H1 (cell line): Measurements from ENCODE around the gene NASP. TPM values are rescaled to one million over a fixed set of nuclear protein-coding genes. Genes with fewer than 3 reads are reported as not detected.

Experiments
- CTCF ChIA-PET: fragments of 300-600 bp; sonication (Branson Sonifier 250); formaldehyde crosslinking; loops from one replicate; lab custom pipeline; 2021; ENCODE audit not compliant: partially characterized antibody; lab: Charles Lee
- POLR2A ChIA-PET: fragments of 300-600 bp; sonication (Branson Sonifier 250); formaldehyde crosslinking; loops from one replicate; lab custom pipeline; 2021; ENCODE audit warnings: inconsistent platforms; ENCODE audit not compliant: partially characterized antibody; lab: Charles Lee
- DNase-seq, 2 experiments: peaks; one replicate each; pipeline versions ENCODE4 v3.0.0 to v3.0.0-alpha.2; 2010 to 2022; ENCODE audit warnings: low spot score in 2 of 2, low read depth in 1 of 2, mixed read lengths in 1 of 2
- FAIRE-seq: peaks from 2 replicates; lab custom pipeline; 2011; peaks lifted over from hg19 to GRCh38; lab: Jason Lieb, UNC
- H2AFZ ChIP-seq: 2 replicates; pipeline ENCODE4 v1.8.1; 2012; ENCODE audit warnings: low read length, inconsistent platforms
- H2AK5ac ChIP-seq: 2 replicates; pipeline ENCODE4 v1.6.1; 2013; ENCODE audit warnings: low read depth, low read length
- H2BK120ac ChIP-seq: replicated peaks from 2 replicates; pipeline ENCODE3; 2013; ENCODE audit warnings: low read depth, low read length, inconsistent platforms
- H2BK12ac ChIP-seq: 2 replicates; pipeline ENCODE4 v1.6.1; 2013; ENCODE audit warnings: low read depth, low read length
- H2BK15ac ChIP-seq: 2 replicates; pipeline ENCODE4 v1.6.1; 2013; ENCODE audit warnings: low read length
- H2BK20ac ChIP-seq: 2 replicates; pipeline ENCODE4 v1.6.1; 2013; ENCODE audit warnings: low read length
- H2BK5ac ChIP-seq: 2 replicates; pipeline ENCODE4 v1.6.1; 2013; ENCODE audit warnings: low read depth, low read length
- H3K14ac ChIP-seq: 2 replicates; pipeline ENCODE4 v1.6.1; 2013; ENCODE audit warnings: inconsistent platforms; ENCODE audit not compliant: insufficient read length
- H3K18ac ChIP-seq: 2 replicates; pipeline ENCODE4 v1.6.1; 2013; ENCODE audit warnings: low read length; ENCODE audit errors: extremely low read depth
- H3K23ac ChIP-seq: 2 replicates; pipeline ENCODE4 v1.6.1; 2013; ENCODE audit warnings: inconsistent platforms; ENCODE audit not compliant: insufficient read length
- H3K23me2 ChIP-seq: 2 replicates; pipeline ENCODE4 v1.6.1; 2013; ENCODE audit warnings: low read depth, low read length
- H3K27ac ChIP-seq: 2 replicates; pipeline ENCODE4 v1.6.1; 2011; ENCODE audit warnings: low read depth, low read length, inconsistent platforms
- H3K27me3 ChIP-seq, 4 experiments: replicated peaks in 1 of 4; 1 replicate in 1 of 4; 2 replicates in 3 of 4; pipeline versions ENCODE4 v1.6.1 to v1.8.1; 2011 to 2013; ENCODE audit warnings: low read length in 3 of 4, mild to moderate bottlenecking in 3 of 4, inconsistent platforms in 2 of 4, mixed read lengths in 2 of 4, moderate library complexity in 1 of 4; ENCODE audit not compliant: control insufficient read depth in 3 of 4, insufficient read depth in 3 of 4; ENCODE audit errors: extremely low read depth in 1 of 4
- H3K36me3 ChIP-seq, 4 experiments: 2 replicates each; pipeline versions ENCODE4 v1.6.1 to v1.8.1; 2011 to 2013; ENCODE audit warnings: mild to moderate bottlenecking in 4 of 4, low read length in 3 of 4, moderate library complexity in 2 of 4, control low read depth in 1 of 4, inconsistent platforms in 1 of 4; ENCODE audit not compliant: insufficient read depth in 4 of 4, control insufficient read depth in 2 of 4
- H3K4ac ChIP-seq: replicated peaks from 2 replicates; pipeline ENCODE3; 2013; ENCODE audit warnings: low read length, low read depth, mixed read lengths, inconsistent platforms; ENCODE audit not compliant: insufficient read length
- H3K4me1 ChIP-seq, 4 experiments: replicated peaks in 1 of 4; 1 replicate in 1 of 4; 2 replicates in 3 of 4; pipeline versions ENCODE4 v1.6.1 to v1.8.1; 2011 to 2013; ENCODE audit warnings: low read length in 3 of 4, inconsistent platforms in 2 of 4, mixed read lengths in 1 of 4; ENCODE audit not compliant: insufficient read depth in 4 of 4, control insufficient read depth in 3 of 4
- H3K4me2 ChIP-seq, 2 experiments: 2 replicates each; pipeline versions ENCODE4 v1.6.1 to v1.8.1; 2011 to 2013; ENCODE audit warnings: low read depth in 2 of 2, low read length in 2 of 2, control low read depth in 1 of 2, inconsistent platforms in 1 of 2, mild to moderate bottlenecking in 1 of 2; ENCODE audit not compliant: insufficient read depth in 1 of 2
- H3K4me3 ChIP-seq, 4 experiments: fragments of 200-600, 300-600 bp in 1 of 4; sonication (generic), shearing (Covaris generic), sonication (Bioruptor Twin) in 1 of 4; 2 replicates each; pipeline versions ENCODE4 v1.5.1 to v1.8.1; 2011 to 2016; ENCODE audit warnings: low read length in 4 of 4, low read depth in 3 of 4, control low read depth in 2 of 4, inconsistent platforms in 2 of 4, mild to moderate bottlenecking in 2 of 4, mixed read lengths in 1 of 4, moderate library complexity in 1 of 4; ENCODE audit not compliant: insufficient read depth in 2 of 4; ENCODE audit errors: extremely low read depth in 1 of 4
- H3K56ac ChIP-seq: replicated peaks from 2 replicates; pipeline ENCODE3; 2013; ENCODE audit warnings: low read depth, mild to moderate bottlenecking, mixed read lengths, low read length, inconsistent platforms; ENCODE audit not compliant: insufficient read length
- H3K79me1 ChIP-seq: 2 replicates; pipeline ENCODE4 v1.6.1; 2013; ENCODE audit warnings: low read depth, low read length, control low read depth
- H3K79me2 ChIP-seq, 2 experiments: 2 replicates each; pipeline versions ENCODE4 v1.6.1 to v1.8.1; 2012 to 2013; ENCODE audit warnings: low read length in 2 of 2, mild to moderate bottlenecking in 2 of 2, inconsistent platforms in 1 of 2; ENCODE audit not compliant: insufficient read depth in 2 of 2, control insufficient read depth in 1 of 2
- H3K9ac ChIP-seq, 4 experiments: replicated peaks in 1 of 4; 1 replicate in 1 of 4; 2 replicates in 3 of 4; pipeline versions ENCODE4 v1.6.1 to v1.8.1; 2011 to 2013; ENCODE audit warnings: low read depth in 3 of 4, low read length in 3 of 4, control low read depth in 2 of 4, mild to moderate bottlenecking in 2 of 4, moderate library complexity in 2 of 4, inconsistent platforms in 1 of 4; ENCODE audit errors: extremely low read depth in 1 of 4
- H3K9me3 ChIP-seq, 2 experiments: 2 replicates each; pipeline versions ENCODE4 v1.6.1 to v1.8.1; 2012 to 2013; ENCODE audit warnings: mild to moderate bottlenecking in 2 of 2, moderate library complexity in 2 of 2, control low read depth in 1 of 2, inconsistent platforms in 1 of 2, low read depth in 1 of 2, low read length in 1 of 2, mixed read lengths in 1 of 2; ENCODE audit not compliant: insufficient read depth in 2 of 2
- H4K20me1 ChIP-seq, 2 experiments: replicated peaks in 1 of 2; 2 replicates each; pipeline versions ENCODE3 to v1.8.1; 2011 to 2013; ENCODE audit warnings: inconsistent platforms in 2 of 2, low read length in 2 of 2, mild to moderate bottlenecking in 1 of 2; ENCODE audit not compliant: insufficient read depth in 2 of 2, control insufficient read depth in 1 of 2
- H4K5ac ChIP-seq: 2 replicates; pipeline ENCODE4 v1.6.1; 2013; ENCODE audit warnings: low read length, low read depth, mixed read lengths, inconsistent platforms; ENCODE audit not compliant: insufficient read length
- H4K8ac ChIP-seq: 2 replicates; pipeline ENCODE4 v1.8.0; 2013; ENCODE audit warnings: mild to moderate bottlenecking, moderate library complexity, low read length, inconsistent platforms; ENCODE audit not compliant: insufficient read depth; ENCODE audit errors: extremely low read depth
- H4K91ac ChIP-seq: replicated peaks from 2 replicates; pipeline ENCODE3; 2013; ENCODE audit warnings: low read length, mixed read lengths, inconsistent platforms; ENCODE audit not compliant: insufficient read length
- CBX5 ChIP-seq: fragments of 300-800, 300-1000 bp; sonication (generic); IDR thresholded peaks from 2 replicates; pipeline ENCODE4 v1.7.1; 2016; ENCODE audit warnings: antibody characterized with exemption, low read length, low read depth
- HDAC2 ChIP-seq, 2 experiments: fragments of 300-600 bp in 1 of 2; sonication (generic) in 1 of 2; IDR thresholded peaks; 2 replicates each; pipeline ENCODE4 v1.6.1; 2011 to 2012; ENCODE audit warnings: low read depth in 2 of 2, low read length in 2 of 2, mild to moderate bottlenecking in 2 of 2, moderate library complexity in 2 of 2, borderline replicate concordance in 1 of 2, inconsistent platforms in 1 of 2
- WGBS, 2 experiments: shearing (Covaris generic) in 1 of 2; methylation state at CpG; one replicate each; pipeline versions ENCODE4 v1.1.6 to v1.1.7; 2013 to 2015; ENCODE audit warnings: low lambda C conversion rate in 2 of 2, mixed read lengths in 2 of 2, inconsistent platforms in 1 of 2, low coverage in 1 of 2, missing lambda C conversion rate in 1 of 2; ENCODE audit not compliant: insufficient replicate concordance in 2 of 2, insufficient coverage in 1 of 2, insufficient read length in 1 of 2; ENCODE audit errors: extremely low coverage in 1 of 2, missing lambda C conversion rate in 1 of 2; 5-methylcytosine and 5-hydroxymethylcytosine counted together
- polyA plus RNA-seq, 7 experiments: library from polyadenylated mRNA; depleted of rRNA in 3 of 7; stranded (reverse) in 5 of 7; unstranded in 2 of 7; fragments of >200 nt in 5 of 7; fragments of 200-250 nt in 2 of 7; gene quantifications; 1 replicate in 5 of 7; 2 replicates in 1 of 7; 4 replicates in 1 of 7; pipeline versions ENCODE4 v1.2.1 to v1.2.3, GENCODE V29; 2011 to 2013; ENCODE audit warnings: missing spikeins in 2 of 7, mixed read lengths in 2 of 7
- total RNA-seq: library from RNA; stranded (reverse); fragmentation: NEBNext Ultra II Directional; extraction: Animal tissue kit (Norgen Biotek cat#: 25700); gene quantifications from 2 replicates; pipeline ENCODE4 v1.2.1, GENCODE V29; 2021
- TF ChIP-seq, protein P1 (sequence below), 3 experiments: IDR thresholded peaks; 1 replicate in 2 of 3; 2 replicates in 1 of 3; pipeline versions ENCODE4 v1.5.1 to v1.6.1; 2011; ENCODE audit warnings: low read length in 3 of 3, mild to moderate bottlenecking in 3 of 3, inconsistent platforms in 2 of 3, low read depth in 1 of 3, moderate library complexity in 1 of 3; ENCODE audit not compliant: insufficient read depth in 1 of 3; ENCODE audit errors: control extremely low read depth in 1 of 3

NASP gene
- total and polyA plus RNA-seq, 2 of the 8 experiments (the other 6 are each of a cell fraction or from before 2014, with no cell fraction given): 263 to 647 TPM

DNA sequence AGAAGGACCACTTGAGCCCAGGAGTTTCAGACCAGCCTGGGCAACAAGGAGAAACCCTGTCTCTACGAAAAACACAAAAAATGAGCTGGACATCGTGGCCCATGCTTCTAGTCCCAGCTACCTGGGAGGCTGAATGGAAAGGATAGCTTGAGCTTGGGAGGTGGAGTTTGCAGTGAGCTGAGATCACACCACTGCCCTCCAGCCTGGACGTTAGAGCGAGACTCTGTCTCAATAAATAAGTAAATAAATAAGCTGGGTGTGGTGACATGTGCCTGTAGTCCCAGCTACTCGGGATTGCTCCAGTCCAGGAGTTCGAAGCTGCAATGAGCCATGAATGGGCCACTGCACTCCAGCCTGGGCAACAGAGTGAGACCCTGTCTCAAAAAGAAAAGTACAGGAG is 29.6 kb upstream of the NASP start:
- H4K20me1 ChIP-seq: peaks cover 5 to 6% of the 10 kb centered on the region in 2 experiments
- no peak overlapping the region for H2BK15ac ChIP-seq
- no peak overlapping the region for H3K4me3 ChIP-seq
- no peak overlapping the region for H3K9ac ChIP-seq
- DNase-seq (no peak), FAIRE-seq (no peak)
- H3K56ac ChIP-seq: no peak overlapping the region
- no peak overlapping the region for H3K27ac ChIP-seq
- H2AK5ac ChIP-seq: no peak overlapping the region
- no peak overlapping the region for H3K18ac ChIP-seq
- 98% methylated on average over 6 of the region's 6 CpGs; no CpG with 5 or more reads in 1 of the 2 experiments for WGBS, 2 experiments
- peaks cover 10 to 62% of the 10 kb centered on the region in 2 experiments for H3K79me2 ChIP-seq
- H4K5ac ChIP-seq: no peak overlapping the region
- H3K36me3 ChIP-seq: peaks cover 5 to 50% (median 21%) of the 10 kb centered on the region in 4 experiments
- no peaks in the 10 kb centered on the region for H3K9me3 ChIP-seq
- H3K4me2 ChIP-seq: no peak overlapping the region
- peaks cover 0 to 4% (median 1%) of the 10 kb centered on the region in 4 experiments; a peak in 3 of 7 replicates for H3K4me1 ChIP-seq
- CTCF ChIA-PET: interaction anchor here (0.9 to 2.9 kb wide), 6 partner anchors 9 to 184 kb away, joined by 3 to 20 read pairs (median 4); partner anchors contain the start of gene PRDX1
- no peak overlapping the region for H3K23ac ChIP-seq
- H2BK120ac ChIP-seq: no peak overlapping the region
- no peak overlapping the region for H4K91ac ChIP-seq
- H3K27me3 ChIP-seq: no peaks in the 10 kb centered on the region
- H3K79me1 ChIP-seq: peaks cover 11% of the 10 kb centered on the region; the same call in 1 of the 2 replicates
- H3K14ac ChIP-seq: no peak overlapping the region
- no peak overlapping the region for H2BK5ac ChIP-seq
- no peak overlapping the region for H2BK12ac ChIP-seq
- no peak overlapping the region for H2AFZ ChIP-seq
- no peak overlapping the region for H3K4ac ChIP-seq
- H4K8ac ChIP-seq: no peak overlapping the region; the same call in 1 of the 2 replicates
- POLR2A ChIA-PET: interaction anchor here (0.6 to 35.7 kb wide), 14 partner anchors 10 to 577 kb away, joined by 3 to 741 read pairs (median 6); partner anchors contain the start of genes CCDC163, MMACHC, MUTYH and NASP
- H2BK20ac ChIP-seq: no peak overlapping the region
- H3K23me2 ChIP-seq: peaks cover 8% of the 10 kb centered on the region
- TF ChIP-seq CBX5: no peak
- TF ChIP-seq, protein P1, sequence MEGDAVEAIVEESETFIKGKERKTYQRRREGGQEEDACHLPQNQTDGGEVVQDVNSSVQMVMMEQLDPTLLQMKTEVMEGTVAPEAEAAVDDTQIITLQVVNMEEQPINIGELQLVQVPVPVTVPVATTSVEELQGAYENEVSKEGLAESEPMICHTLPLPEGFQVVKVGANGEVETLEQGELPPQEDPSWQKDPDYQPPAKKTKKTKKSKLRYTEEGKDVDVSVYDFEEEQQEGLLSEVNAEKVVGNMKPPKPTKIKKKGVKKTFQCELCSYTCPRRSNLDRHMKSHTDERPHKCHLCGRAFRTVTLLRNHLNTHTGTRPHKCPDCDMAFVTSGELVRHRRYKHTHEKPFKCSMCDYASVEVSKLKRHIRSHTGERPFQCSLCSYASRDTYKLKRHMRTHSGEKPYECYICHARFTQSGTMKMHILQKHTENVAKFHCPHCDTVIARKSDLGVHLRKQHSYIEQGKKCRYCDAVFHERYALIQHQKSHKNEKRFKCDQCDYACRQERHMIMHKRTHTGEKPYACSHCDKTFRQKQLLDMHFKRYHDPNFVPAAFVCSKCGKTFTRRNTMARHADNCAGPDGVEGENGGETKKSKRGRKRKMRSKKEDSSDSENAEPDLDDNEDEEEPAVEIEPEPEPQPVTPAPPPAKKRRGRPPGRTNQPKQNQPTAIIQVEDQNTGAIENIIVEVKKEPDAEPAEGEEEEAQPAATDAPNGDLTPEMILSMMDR (IDR thresholded peaks at IDR 0.05; ENCODE audit: control extremely low read depth in 1 of 3, insufficient read depth in 1 of 3, low read depth in 1 of 3, low read length in 3 of 3): no peak
- no peak for TF ChIP-seq HDAC2 (IDR thresholded peaks at IDR 0.05; ENCODE audit: borderline replicate concordance in 1 of 2, low read depth in 2 of 2, low read length in 2 of 2)
